Measurements from ENCODE around the gene LAMP1.

GRCh38 chr13:113317031-113317430 lies 20.0 kb downstream of the LAMP1 start:
- no peak for TF ChIP-seq CTCF (conservative IDR thresholded peaks at IDR 0.05)
- no peak for TF ChIP-seq ZFX (IDR thresholded peaks at IDR 0.05)

Data from C4-2B (cell line).